Activated CD4-positive, alpha-beta T cell treated with anti-CD3 and anti-CD28 coated beads, Interleukin-2, amount 50 U/mL, for 16 hours (primary cell): ENCODE data around the gene AGPAT2.

ENCODE experiments used
- DNase-seq: peaks from one replicate; pipeline ENCODE4 v3.0.0-alpha.2; 2020

Gene AGPAT2

GRCh38 chr9:136686794-136687711 lies at the start of gene AGPAT2:
AGPAT2 (minus strand) TSS chr9:136687457; CDS start chr9:136687357, 100 bp downstream.
- peak; percentile 67 for DNase-seq

- DNase-seq = no peak
Measured at GRCh38 chr9:136735812-136736480, 48.7 kb upstream of the AGPAT2 start.

- DNase-seq = peak; percentile 57
Measured at GRCh38 chr9:136734837-136735496, 47.7 kb upstream of the AGPAT2 start.

GRCh38 chr9:136733611-136734010 lies 46.4 kb upstream of the AGPAT2 start:
- no peak for DNase-seq

GRCh38 chr9:136732444-136733178 lies 45.4 kb upstream of the AGPAT2 start:
- no peak for DNase-seq

- DNase-seq = no peak
Measured at GRCh38 chr9:136729926-136730325, 42.7 kb upstream of the AGPAT2 start.

- peak; percentile 58 for DNase-seq
Measured at GRCh38 chr9:136729144-136729543, 41.9 kb upstream of the AGPAT2 start.

- no peak for DNase-seq
Measured at GRCh38 chr9:136728548-136729123, 41.4 kb upstream of the AGPAT2 start.

- peak; percentile 93 for DNase-seq
Measured at GRCh38 chr9:136728080-136728547, 40.9 kb upstream of the AGPAT2 start.

- DNase-seq = peak; percentile 62
Measured at GRCh38 chr9:136726631-136727191, 39.5 kb upstream of the AGPAT2 start.

- DNase-seq = no peak
Measured at GRCh38 chr9:136726118-136726517, 38.9 kb upstream of the AGPAT2 start.

- DNase-seq = no peak
Measured at GRCh38 chr9:136725612-136726011, 38.4 kb upstream of the AGPAT2 start.

GRCh38 chr9:136724772-136725171 lies 37.5 kb upstream of the AGPAT2 start:
- DNase-seq = no peak

- no peak for DNase-seq
Measured at GRCh38 chr9:136723989-136724388, 36.7 kb upstream of the AGPAT2 start.

GRCh38 chr9:136723362-136723976 lies 36.2 kb upstream of the AGPAT2 start:
- no peak for DNase-seq

- DNase-seq = no peak
Measured at GRCh38 chr9:136722969-136723356, 35.7 kb upstream of the AGPAT2 start.

GRCh38 chr9:136722093-136722968 lies 35.1 kb upstream of the AGPAT2 start:
- no peak for DNase-seq

GRCh38 chr9:136721339-136722092 lies 34.3 kb upstream of the AGPAT2 start:
- DNase-seq = no peak

- no peak for DNase-seq
Measured at GRCh38 chr9:136720898-136721338, 33.7 kb upstream of the AGPAT2 start.
